Tibial nerve (tissue), 4 donors: ENCODE data around the gene ALOX15B.

Experiments
- CTCF ChIP-seq, 5 experiments: fragments of 200-600 bp in 3 of 5; fragments of 450-650 bp in 2 of 5; sonication (generic) in 3 of 5; IDR thresholded peaks; one replicate each; pipeline ENCODE4 v1.5.1; 2016 to 2019; ENCODE audit warnings: antibody characterized with exemption in 5 of 5, mild to moderate bottlenecking in 3 of 5, moderate library complexity in 2 of 5
- EP300 ChIP-seq, 2 donors: sonication (generic); formaldehyde crosslinking; IDR thresholded peaks; one replicate each; pipeline ENCODE4 v1.6.1; 2017; ENCODE audit warnings: antibody characterized with exemption in 2 of 2, mild to moderate bottlenecking in 1 of 2
- POLR2A ChIP-seq, 2 donors: fragments of 450-650 bp; IDR thresholded peaks; one replicate each; pipeline ENCODE4 v1.6.1; 2017; ENCODE audit warnings: antibody characterized with exemption in 2 of 2, mild to moderate bottlenecking in 2 of 2, moderate library complexity in 2 of 2

DNA sequence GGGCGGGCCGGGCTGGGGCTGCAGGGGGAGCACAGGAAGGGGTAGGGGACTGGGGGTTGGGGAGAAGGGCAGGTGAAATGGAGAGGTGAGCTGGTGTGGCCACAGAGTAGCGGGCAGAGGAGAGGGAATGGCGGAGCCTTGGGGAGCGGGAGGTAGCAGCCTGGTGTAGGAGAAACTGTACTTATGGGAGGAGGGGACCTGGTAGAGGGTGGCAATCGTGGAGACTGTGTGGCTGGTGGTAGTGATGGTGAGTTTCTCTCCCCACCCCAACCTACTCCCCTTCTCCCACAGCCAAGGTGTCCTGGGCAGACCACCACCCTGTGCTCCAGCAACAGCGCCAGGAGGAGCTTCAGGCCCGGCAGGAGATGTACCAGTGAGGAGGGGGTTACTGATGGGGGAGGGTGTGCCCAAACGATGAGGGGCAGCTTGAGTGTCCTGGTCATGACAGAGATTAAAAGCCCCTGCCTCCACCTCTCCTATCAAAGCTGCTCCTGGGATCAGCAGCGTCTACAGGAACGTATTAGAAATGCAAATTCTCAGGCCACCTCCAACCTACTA is 831 bp downstream of the ALOX15B start:
- TF ChIP-seq POLR2A (IDR thresholded peaks at IDR 0.05) (no peak), CTCF (IDR thresholded peaks at IDR 0.05) (no peak), EP300 (IDR thresholded peaks at IDR 0.05) (no peak)
